ENCODE measurements around the gene NMNAT1. TPM values are rescaled to one million over a fixed set of nuclear protein-coding genes. Genes with fewer than 3 reads are reported as not detected.

Gene NMNAT1
- total RNA-seq, 1 experiment from 2014 or later: 2.8 TPM

- DNase-seq: no peak
- Histone ChIP-seq H2AFZ (ENCODE audit: low read length) (no peak overlapping the region), H2BK20ac (ENCODE audit: low read depth, low read length, poor library complexity, severe bottlenecking) (no peak overlapping the region), H3K27ac (ENCODE audit: insufficient read length, low read depth, low read length) (no peak overlapping the region), H3K4me1 (ENCODE audit: insufficient read depth, low read length) (0 out of 2 replicates have a peak, but pooled peaks cover 2% of the 10 kb centered on the region), H3K9me3 (ENCODE audit: control insufficient read depth, low read depth, low read length) (no peaks in the 10 kb centered on the region), H3K27me3 (ENCODE audit: insufficient read depth, low read length) (no peaks in the 10 kb centered on the region), H3T11ph (ENCODE audit: low read length) (no peak overlapping the region), H3K4ac (ENCODE audit: low read depth, low read length) (no peak overlapping the region), H3K56ac (ENCODE audit: insufficient read length, low read depth, low read length) (no peak overlapping the region), H2BK12ac (ENCODE audit: insufficient read length, low read depth, low read length) (no peak overlapping the region), H3K9ac (ENCODE audit: extremely low read depth, insufficient read length, low read length) (peak overlapping the region; percentile 57), H3K4me2 (ENCODE audit: insufficient read depth, insufficient read length, low read length) (peak overlapping the region; percentile 84), H3K23ac (ENCODE audit: insufficient read length, low read depth, low read length) (no peak overlapping the region), H3K79me1 (ENCODE audit: insufficient read depth, low read depth, low read length, poor library complexity, severe bottlenecking) (no peaks in the 10 kb centered on the region), H4K5ac (ENCODE audit: insufficient read length, low read depth, low read length) (no peak overlapping the region), H3K79me2 (ENCODE audit: insufficient read depth, low read length) (peaks cover 2% of the 10 kb centered on the region; the same call in 1 of the 2 replicates), H2BK15ac (ENCODE audit: low read depth, low read length) (no peak overlapping the region), H4K91ac (ENCODE audit: insufficient read length, low read depth, low read length) (no peak overlapping the region), H4K8ac (replicated peaks; ENCODE audit: insufficient read length, low read depth, low read length) (no peak overlapping the region), H3K14ac (ENCODE audit: insufficient read depth, low read length) (peak overlapping the region; percentile 58), H4K20me1 (ENCODE audit: control insufficient read depth, insufficient read depth, insufficient read length) (no peaks in the 10 kb centered on the region), H2AK5ac (ENCODE audit: insufficient read length, low read length) (no peak overlapping the region), H2BK5ac (ENCODE audit: insufficient read length, low read length) (no peak overlapping the region), H3K18ac (ENCODE audit: insufficient read length, low read depth, low read length) (no peak overlapping the region), H3K23me2 (ENCODE audit: insufficient read length, low read depth, low read length, poor library complexity, severe bottlenecking) (peaks cover 12% of the 10 kb centered on the region), H2BK120ac (ENCODE audit: low read depth, low read length, poor library complexity, severe bottlenecking) (no peak overlapping the region)
- Mint-ChIP-seq H3K27ac (peak overlapping the region; percentile 42 to 90 (median 79); a peak in 6 of 7 replicates), H3K4me1 (peaks cover 25 to 38% of the 10 kb centered on the region in 2 experiments), H3K4me3 (peak overlapping the region; percentile 86 to 95), H3K27me3 (ENCODE audit: low read depth) (no peaks in the 10 kb centered on the region; the same call in 1 of the 2 replicates), H3K36me3 (ENCODE audit: insufficient read depth in 1 of 3, low read depth in 3 of 3) (no peaks in the 10 kb centered on the region; a peak in 1 of 7 replicates), H3K9me3 (no peaks in the 10 kb centered on the region)
- TF ChIP-seq CTCF (conservative IDR thresholded peaks at IDR 0.05): no peak
- WGBS (ENCODE audit: extremely low coverage, insufficient read length, low lambda C conversion rate): no CpG with 5 or more reads among the region's 47 CpGs
Measured at GRCh38 chr1:9909234-9910046, 33.8 kb upstream of the NMNAT1 start.
